HG03095 (cell line): ENCODE results near the gene ANKRD65.
A peak's percentile ranks its signal among the peaks of the same experiment; 100 is the strongest.
"Not testable (repeated sequence)": the region's sequence is repeated elsewhere in the genome, so short reads cannot be mapped to it uniquely, and the experiment has no call there.

Experiments
- ATAC-seq: cut with Tn5 transposase; IDR thresholded peaks from one replicate; pipeline ENCODE4 v1.9.1; 2021; ENCODE audit warnings: moderate library complexity; ENCODE audit not compliant: unreplicated experiment

The ANKRD65 gene

GRCh38 chr1:1418464-1419362 lies 2.4 kb downstream of the ANKRD65 start:
- no peak for ATAC-seq

GRCh38 chr1:1417825-1418463 lies 3.1 kb downstream of the ANKRD65 start:
- ATAC-seq: not testable (repeated sequence)

- ATAC-seq: not testable (repeated sequence)
These were observed 3.7 kb downstream of the ANKRD65 start for GRCh38 chr1:1417396-1417795.

GRCh38 chr1:1415751-1416150 lies 5.3 kb downstream of the ANKRD65 start:
- no peak for ATAC-seq

- not testable (repeated sequence) for ATAC-seq
These were observed 8.7 kb downstream of the ANKRD65 start for GRCh38 chr1:1412311-1412902.

GRCh38 chr1:1411626-1412025 lies 9.4 kb downstream of the ANKRD65 start:
- no peak for ATAC-seq

- ATAC-seq: not testable (repeated sequence)
These were observed 10.8 kb downstream of the ANKRD65 start for GRCh38 chr1:1410238-1410637.

- ATAC-seq: no peak
These were observed 13.3 kb downstream of the ANKRD65 start for GRCh38 chr1:1407636-1408318.

- ATAC-seq: peak; percentile 90
These were observed 14.0 kb downstream of the ANKRD65 start, which contains the start of gene MRPL20 for GRCh38 chr1:1406821-1407635. TSS of gene MRPL20 (minus strand) at chr1:1407293. CDS start at chr1:1407217, 76 bp downstream.

- ATAC-seq: no peak
These were observed 14.8 kb downstream of the ANKRD65 start for GRCh38 chr1:1406101-1406820.

- no peak for ATAC-seq
These were observed 17.4 kb downstream of the ANKRD65 start for GRCh38 chr1:1403653-1404052.

- not testable (repeated sequence) for ATAC-seq
These were observed 18.1 kb downstream of the ANKRD65 start for GRCh38 chr1:1402901-1403392.

- ATAC-seq: no peak
These were observed 18.8 kb downstream of the ANKRD65 start for GRCh38 chr1:1402072-1402900.

- ATAC-seq: no peak
These were observed 19.5 kb downstream of the ANKRD65 start for GRCh38 chr1:1401457-1402010.

- ATAC-seq: no peak
These were observed 20.3 kb downstream of the ANKRD65 start for GRCh38 chr1:1400576-1401456.

GRCh38 chr1:1399872-1400575 lies 21.1 kb downstream of the ANKRD65 start:
- no peak for ATAC-seq
